Bladder microvascular endothelial cell (primary cell): Measurements from ENCODE around the gene ATP6V0E2. TPM values are rescaled to one million over a fixed set of nuclear protein-coding genes. Genes with fewer than 3 reads are reported as not detected.

Source experiments
- total RNA-seq: library from RNA; depleted of rRNA; stranded (reverse); fragments of >200 nt; gene quantifications from 2 replicates; pipeline ENCODE4 v1.2.3, GENCODE V29; 2014

The ATP6V0E2 gene
- 7.6 and 11.3 TPM in 2 replicates for total RNA-seq

GRCh38 chr7:149873074-149873969 is at the start of gene ATP6V0E2:
Gene ATP6V0E2, plus strand, starts transcription at chr7:149873969. Its CDS starts 97 bp downstream, at chr7:149874066.

GRCh38 chr7:149838224-149838991 is 35.4 kb upstream of the ATP6V0E2 start, which contains the start of gene ZNF862:
Gene ZNF862, plus strand, starts transcription at chr7:149838375. Its CDS starts 237 bp downstream, at chr7:149838612.

Other genes starting within 250 kb of the ATP6V0E2 start
- 0.49 and 2.7 TPM in 2 replicates for gene ZNF467, start 100.4 kb upstream of the ATP6V0E2 start, total RNA-seq
- 5.5 and 16.5 TPM in 2 replicates for gene ZNF862, start 35.6 kb upstream of the ATP6V0E2 start, total RNA-seq